Left renal cortex interstitium (tissue), 4 donors: ENCODE measurements around the gene RUNDC3A. TPM values are rescaled to one million over a fixed set of nuclear protein-coding genes. Genes with fewer than 3 reads are reported as not detected.
"Not testable (repeated sequence)": the region's sequence is repeated elsewhere in the genome, so short reads cannot be mapped to it uniquely, and the experiment has no call there.

Experiments used
- DNase-seq, 4 donors: peaks; one replicate each; pipeline ENCODE4 v3.0.0-alpha.2; 2013; ENCODE audit warnings: low read depth in 4 of 4, low spot score in 2 of 4, missing footprints in 1 of 4
- polyA plus RNA-seq, 4 donors: library from polyadenylated mRNA; unstranded; fragments of 120-200 nt; gene quantifications; one replicate each; pipeline ENCODE4 v1.2.1, GENCODE V29; 2013; ENCODE audit not compliant: insufficient read length in 4 of 4

The RUNDC3A gene
- polyA plus RNA-seq, 4 donors: 1.5 to 2.8 (median 1.7) TPM

- no peak for DNase-seq
These were observed 30.3 kb downstream of the RUNDC3A start for GRCh38 chr17:44338702-44339101.

- not testable (repeated sequence) for DNase-seq
These were observed 32.2 kb downstream of the RUNDC3A start for GRCh38 chr17:44340553-44340952.

DNA sequence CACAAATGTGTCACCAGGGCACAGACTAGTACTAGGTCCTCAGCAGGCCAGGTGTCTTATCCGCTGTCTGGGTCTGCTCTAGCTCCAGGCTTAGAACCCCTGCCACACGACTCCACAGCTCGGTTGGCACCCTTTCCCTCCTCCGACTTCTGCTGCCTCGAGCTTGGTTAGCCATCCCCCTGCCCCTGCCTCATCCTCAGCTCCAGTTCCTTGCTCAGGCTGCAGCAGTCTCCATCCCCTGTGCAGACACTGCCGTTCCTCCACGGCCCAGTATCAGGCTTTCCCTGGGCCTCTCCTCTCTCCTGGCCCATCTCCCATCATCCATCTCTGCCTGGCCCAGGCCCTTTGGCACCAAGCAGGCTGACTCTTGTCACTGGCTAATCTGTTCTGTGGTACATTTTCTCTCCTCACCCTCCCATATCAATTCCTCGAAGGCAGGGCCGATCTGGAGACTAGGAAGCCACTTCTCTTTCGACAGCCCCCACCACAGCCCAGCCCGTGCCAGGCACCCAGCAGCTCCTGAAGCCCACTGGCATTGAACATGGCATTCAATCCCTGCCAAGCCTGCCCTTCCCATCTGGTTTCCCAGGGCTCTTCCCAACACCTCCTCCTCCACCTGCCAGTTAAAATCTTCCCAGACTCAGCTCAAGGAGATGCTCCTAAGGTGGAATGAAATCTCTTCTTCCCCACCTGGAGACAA, 35.3 kb downstream of the RUNDC3A start:
- DNase-seq: no peak

DNA sequence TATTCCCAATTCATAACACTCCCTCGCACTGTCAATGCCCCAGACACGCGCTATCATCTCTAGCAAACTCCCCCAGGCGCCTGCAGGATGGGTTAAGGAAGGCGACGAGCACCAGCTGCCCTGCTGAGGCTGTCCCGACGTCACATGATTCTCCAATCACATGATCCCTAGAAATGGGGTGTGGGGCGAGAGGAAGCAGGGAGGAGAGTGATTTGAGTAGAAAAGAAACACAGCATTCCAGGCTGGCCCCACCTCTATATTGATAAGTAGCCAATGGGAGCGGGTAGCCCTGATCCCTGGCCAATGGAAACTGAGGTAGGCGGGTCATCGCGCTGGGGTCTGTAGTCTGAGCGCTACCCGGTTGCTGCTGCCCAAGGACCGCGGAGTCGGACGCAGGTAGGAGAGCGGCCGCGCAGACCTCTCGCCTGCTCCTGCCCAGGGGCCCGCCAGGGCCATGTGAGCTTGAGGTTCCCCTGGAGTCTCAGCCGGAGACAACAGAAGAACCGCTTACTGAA, 36.6 kb downstream of the RUNDC3A start, which contains the start of gene GRN:
Gene GRN (plus strand): TSS at position 364 of the 515 bp plus-strand sequence. CDS start 3,863 bp downstream, outside the sequence.
- peak in 3 of 4 donors; percentile 95 to 99 (median 99) for DNase-seq

GRCh38 chr17:44345454-44346026, 37.1 kb downstream of the RUNDC3A start:
- no peak for DNase-seq

DNA sequence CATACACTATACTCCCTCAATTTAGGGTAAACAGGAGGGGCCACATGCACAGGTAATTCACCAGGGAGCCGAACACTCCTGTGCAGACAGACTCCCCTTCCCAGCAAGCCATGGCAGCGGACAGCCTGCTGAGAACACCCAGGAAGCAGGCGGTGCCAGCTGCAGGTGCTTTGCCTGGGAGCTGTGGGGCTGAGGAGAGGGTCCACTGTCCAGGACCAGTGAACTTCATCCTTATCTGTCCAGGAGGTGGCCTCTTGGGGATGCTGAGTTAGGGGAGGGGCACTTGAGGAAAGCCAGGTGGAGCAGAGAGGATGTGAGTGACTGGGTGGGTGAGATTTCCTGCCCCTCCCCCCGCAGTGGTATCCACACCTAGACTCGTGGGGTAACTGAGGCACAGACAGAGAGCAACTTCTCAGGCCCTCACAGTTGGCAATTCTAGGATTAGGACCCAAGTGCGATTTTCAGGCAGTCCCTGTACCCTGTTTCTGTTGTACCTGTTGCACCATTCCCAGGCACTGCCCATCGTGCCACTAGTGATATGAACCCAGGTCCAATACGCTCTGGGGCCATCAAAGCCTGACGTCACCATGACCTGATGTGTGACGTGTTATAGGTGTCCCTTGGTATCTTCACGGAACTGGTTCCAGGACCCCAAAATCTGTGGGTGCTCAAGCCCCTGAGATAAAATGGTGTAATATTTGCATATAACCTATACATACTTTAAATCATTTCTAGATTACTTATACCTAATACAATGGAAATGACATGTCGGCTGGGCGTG, 37.9 kb downstream of the RUNDC3A start:
- DNase-seq: no peak

GRCh38 chr17:44347206-44348055, 39.0 kb downstream of the RUNDC3A start:
- DNase-seq: not testable (repeated sequence)

- no peak for DNase-seq
These were observed 40.0 kb downstream of the RUNDC3A start for GRCh38 chr17:44348234-44348987.

DNA sequence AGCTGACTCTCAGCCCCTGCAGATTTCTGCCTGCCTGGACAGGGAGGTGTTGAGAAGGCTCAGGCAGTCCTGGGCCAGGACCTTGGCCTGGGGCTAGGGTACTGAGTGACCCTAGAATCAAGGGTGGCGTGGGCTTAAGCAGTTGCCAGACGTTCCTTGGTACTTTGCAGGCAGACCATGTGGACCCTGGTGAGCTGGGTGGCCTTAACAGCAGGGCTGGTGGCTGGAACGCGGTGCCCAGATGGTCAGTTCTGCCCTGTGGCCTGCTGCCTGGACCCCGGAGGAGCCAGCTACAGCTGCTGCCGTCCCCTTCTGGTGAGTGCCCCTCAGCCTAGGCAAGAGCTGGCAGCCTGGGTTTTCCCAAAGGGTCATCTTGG, 40.6 kb downstream of the RUNDC3A start:
- no peak for DNase-seq

DNA sequence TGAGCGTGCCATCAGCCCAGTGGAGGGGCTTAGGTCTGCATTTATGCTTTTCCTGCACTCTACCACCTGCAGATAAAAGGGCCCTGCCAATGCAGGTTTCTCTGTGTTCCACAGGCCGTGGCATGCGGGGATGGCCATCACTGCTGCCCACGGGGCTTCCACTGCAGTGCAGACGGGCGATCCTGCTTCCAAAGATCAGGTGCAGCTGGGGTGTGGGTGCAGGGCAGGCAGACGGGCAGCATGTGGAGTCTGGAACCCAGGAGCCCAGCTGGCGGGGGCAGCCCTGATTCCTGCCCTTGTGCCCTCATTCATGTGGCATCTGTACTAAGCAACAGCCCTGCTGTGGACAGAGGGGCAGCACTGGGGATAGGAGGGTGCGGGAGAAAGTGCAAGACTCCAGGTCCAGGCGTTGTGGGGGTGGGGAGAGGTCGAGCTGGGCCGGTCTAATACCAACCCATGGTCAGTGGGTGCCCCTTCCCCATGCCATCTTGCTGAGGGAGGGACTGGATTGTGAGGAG, 41.2 kb downstream of the RUNDC3A start:
- DNase-seq: no peak

- DNase-seq: no peak
These were observed 42.4 kb downstream of the RUNDC3A start for GRCh38 chr17:44350733-44351226.

DNA sequence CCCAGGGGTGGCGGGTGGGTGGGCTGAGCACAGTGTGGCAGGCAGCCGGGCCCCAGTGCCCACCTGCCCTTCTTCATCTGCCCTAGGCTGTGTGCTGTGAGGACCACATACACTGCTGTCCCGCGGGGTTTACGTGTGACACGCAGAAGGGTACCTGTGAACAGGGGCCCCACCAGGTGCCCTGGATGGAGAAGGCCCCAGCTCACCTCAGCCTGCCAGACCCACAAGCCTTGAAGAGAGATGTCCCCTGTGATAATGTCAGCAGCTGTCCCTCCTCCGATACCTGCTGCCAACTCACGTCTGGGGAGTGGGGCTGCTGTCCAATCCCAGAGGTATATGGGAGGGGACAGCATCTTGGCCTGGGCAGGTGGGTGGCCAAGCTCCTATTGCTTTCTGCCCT, 43.1 kb downstream of the RUNDC3A start:
- DNase-seq: no peak

- DNase-seq: no peak
These were observed 43.8 kb downstream of the RUNDC3A start for GRCh38 chr17:44351961-44352827.

GRCh38 chr17:44352828-44353671, 44.6 kb downstream of the RUNDC3A start:
- no peak for DNase-seq

DNA sequence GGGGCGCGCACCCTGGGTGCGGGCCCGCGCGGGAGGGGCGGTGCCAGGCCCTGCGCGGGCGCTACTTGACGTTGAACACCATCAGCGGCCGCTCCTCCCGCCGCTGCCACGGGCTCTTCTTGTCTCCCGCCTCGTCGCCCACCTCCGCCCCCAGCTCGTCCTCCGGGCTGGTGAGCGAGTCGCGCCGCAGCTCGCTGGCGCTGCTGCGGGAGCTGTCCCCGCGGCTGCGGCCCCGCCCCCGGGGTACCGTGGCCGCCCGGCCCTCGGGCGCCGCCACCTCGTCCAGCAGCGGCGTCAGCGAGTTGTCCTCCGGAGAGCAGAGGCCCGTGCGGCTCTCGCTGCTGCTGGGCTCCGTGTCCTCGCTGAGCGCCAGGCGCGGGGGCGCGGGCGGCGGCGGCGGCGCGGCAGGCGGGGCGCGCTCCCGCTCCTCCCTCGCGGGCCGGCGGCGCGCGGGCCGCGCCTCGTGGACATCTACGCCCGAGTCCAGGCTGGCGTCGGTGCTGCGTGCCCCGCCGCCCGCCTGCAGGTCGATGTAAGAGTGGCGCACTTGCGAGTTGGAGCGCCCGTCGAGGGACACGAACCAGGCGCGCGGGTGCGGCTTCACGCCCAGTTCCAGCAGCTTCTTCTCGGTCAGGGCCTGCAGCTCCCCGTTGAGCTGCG, 45.4 kb downstream of the RUNDC3A start:
- no peak for DNase-seq

GRCh38 chr17:44354582-44355561, 46.5 kb downstream of the RUNDC3A start:
- DNase-seq: no peak
